Nephron progenitor cell (in vitro differentiated cells): ENCODE data around the gene MYH16.
A peak's percentile ranks its signal among the peaks of the same experiment; 100 is the strongest.

ENCODE experiments used
- DNase-seq: peaks from one replicate; pipeline ENCODE4 v3.0.0; 2021
- H3K27ac Mint-ChIP-seq: 2 replicates; pipeline ENCODE4 v1.8.0; 2021; ENCODE audit warnings: mild to moderate bottlenecking, moderate library complexity, mixed read lengths
- H3K27me3 Mint-ChIP-seq: 2 replicates; pipeline ENCODE4 v1.8.0; 2021; ENCODE audit warnings: mild to moderate bottlenecking, low read depth, mixed read lengths; ENCODE audit not compliant: poor library complexity
- H3K36me3 Mint-ChIP-seq: 2 replicates; pipeline ENCODE4 v1.8.0; 2021; ENCODE audit warnings: low read depth, mixed read lengths
- H3K4me1 Mint-ChIP-seq: 2 replicates; pipeline ENCODE4 v1.8.0; 2021; ENCODE audit warnings: mixed read lengths
- H3K4me3 Mint-ChIP-seq: 2 replicates; pipeline ENCODE4 v1.8.0; 2021; ENCODE audit warnings: mild to moderate bottlenecking, moderate library complexity, mixed read lengths
- H3K9me3 Mint-ChIP-seq: 2 replicates; pipeline ENCODE4 v1.8.0; 2021; ENCODE audit warnings: mild to moderate bottlenecking, moderate library complexity, mixed read lengths
- TF ChIP-seq, protein P1 (sequence below): fragments of 200-600 bp; sonication (generic); IDR thresholded peaks from 2 replicates; pipeline ENCODE4 v1.5.0; 2021; ENCODE audit warnings: antibody characterized with exemption

Gene MYH16

DNA sequence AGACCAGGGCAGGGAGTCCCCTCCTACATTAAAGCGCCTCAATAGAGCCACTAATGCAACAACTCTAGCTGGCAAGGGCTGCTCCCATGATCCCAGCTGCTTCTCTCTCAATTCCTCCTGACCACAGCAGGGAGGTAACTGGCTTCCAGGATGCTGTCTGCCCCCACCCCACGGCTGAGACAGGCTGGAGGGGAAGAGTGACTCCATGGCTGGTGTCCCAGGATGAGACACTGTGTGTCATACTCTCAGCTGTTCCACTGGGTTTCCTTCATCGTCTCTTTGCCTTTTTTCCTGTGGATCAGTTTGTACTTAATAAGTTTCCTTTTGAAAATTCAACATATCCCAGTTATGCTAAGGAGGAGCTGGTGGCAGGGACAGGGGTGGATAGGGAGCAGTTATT lies 27.7 kb upstream of the MYH16 start:
- TF ChIP-seq, protein P1, sequence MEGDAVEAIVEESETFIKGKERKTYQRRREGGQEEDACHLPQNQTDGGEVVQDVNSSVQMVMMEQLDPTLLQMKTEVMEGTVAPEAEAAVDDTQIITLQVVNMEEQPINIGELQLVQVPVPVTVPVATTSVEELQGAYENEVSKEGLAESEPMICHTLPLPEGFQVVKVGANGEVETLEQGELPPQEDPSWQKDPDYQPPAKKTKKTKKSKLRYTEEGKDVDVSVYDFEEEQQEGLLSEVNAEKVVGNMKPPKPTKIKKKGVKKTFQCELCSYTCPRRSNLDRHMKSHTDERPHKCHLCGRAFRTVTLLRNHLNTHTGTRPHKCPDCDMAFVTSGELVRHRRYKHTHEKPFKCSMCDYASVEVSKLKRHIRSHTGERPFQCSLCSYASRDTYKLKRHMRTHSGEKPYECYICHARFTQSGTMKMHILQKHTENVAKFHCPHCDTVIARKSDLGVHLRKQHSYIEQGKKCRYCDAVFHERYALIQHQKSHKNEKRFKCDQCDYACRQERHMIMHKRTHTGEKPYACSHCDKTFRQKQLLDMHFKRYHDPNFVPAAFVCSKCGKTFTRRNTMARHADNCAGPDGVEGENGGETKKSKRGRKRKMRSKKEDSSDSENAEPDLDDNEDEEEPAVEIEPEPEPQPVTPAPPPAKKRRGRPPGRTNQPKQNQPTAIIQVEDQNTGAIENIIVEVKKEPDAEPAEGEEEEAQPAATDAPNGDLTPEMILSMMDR = no peak
- Mint-ChIP-seq H3K9me3 (no peaks in the 10 kb centered on the region), H3K27ac (no peak overlapping the region), H3K36me3 (no peaks in the 10 kb centered on the region), H3K4me1 (no peaks in the 10 kb centered on the region), H3K4me3 (no peak overlapping the region), H3K27me3 (peaks cover 21% of the 10 kb centered on the region)
- no peak for DNase-seq

DNA sequence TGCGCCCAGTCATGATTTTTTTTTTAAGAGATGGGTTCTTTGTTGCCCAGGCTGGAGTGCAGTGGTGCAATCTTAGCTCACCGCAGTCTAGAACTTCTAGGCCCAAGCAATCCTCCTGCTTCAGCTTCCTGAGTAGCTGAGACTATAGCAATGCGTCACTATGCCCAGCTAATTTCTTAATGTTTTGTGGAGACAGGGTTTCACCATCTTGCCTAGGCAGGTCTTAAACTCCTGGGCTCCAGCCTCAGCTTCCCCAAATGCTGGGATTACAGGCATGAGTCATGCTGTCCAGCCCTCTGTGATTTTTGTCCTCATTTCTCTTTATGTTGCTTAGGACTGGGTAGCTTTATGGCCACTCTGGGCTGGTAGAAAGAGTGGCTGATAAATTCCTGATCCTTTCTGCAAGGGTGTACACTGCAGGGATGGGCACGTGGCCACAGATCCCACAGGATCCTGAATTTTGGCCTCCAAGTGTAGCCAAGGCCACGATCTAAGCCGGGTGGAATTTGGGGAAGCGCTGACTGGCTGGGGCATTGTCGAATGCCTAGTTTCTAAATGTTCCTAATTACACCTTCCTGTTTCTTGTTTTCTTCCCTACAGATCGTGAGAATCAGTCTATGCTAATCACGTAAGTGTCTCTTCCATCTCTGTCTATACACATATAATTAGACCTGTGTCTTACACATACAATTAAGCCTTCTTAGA lies 24.1 kb upstream of the MYH16 start:
- no peaks in the 10 kb centered on the region for H3K9me3 Mint-ChIP-seq
- no peak overlapping the region for H3K27ac Mint-ChIP-seq

DNA sequence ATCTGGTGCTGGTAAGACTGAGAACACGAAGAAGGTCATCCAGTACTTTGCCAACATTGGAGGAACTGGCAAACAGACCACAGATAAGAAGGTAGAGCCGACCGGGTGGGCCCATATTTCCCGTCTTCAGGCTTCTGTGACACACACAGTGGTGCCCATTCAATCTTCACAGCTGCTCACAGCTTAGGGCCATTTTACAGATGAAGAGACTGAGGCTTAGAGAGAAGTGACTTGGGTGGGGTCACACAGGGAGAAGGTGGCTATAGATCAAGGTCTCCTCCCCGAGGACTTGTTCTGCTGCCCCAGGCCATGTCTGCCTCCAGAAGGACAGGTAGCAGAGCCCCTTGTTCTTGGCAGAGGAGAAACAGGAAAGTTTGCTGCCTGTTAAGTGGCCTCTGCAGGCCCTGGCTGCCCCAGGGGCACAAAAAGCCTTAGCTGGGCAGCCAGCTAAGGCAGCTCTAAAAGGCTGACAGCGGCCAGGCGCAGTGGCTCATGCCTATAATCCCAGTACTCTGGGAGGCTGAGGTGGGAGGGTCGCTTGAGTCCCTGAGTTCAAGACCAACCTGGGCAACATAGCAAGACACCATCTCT lies 22.6 kb upstream of the MYH16 start:
- H3K9me3 Mint-ChIP-seq = no peaks in the 10 kb centered on the region
- no peaks in the 10 kb centered on the region for H3K36me3 Mint-ChIP-seq
- peaks cover 12% of the 10 kb centered on the region for H3K4me1 Mint-ChIP-seq

More for the DNA sequence above, 24.1 kb upstream of the MYH16 start:
- Mint-ChIP-seq H3K4me1 (peaks cover 12% of the 10 kb centered on the region), H3K36me3 (no peaks in the 10 kb centered on the region), H3K27me3 (peaks cover 11% of the 10 kb centered on the region), H3K4me3 (no peak overlapping the region)
- DNase-seq = no peak
- TF ChIP-seq, protein P1 = no peak

DNA sequence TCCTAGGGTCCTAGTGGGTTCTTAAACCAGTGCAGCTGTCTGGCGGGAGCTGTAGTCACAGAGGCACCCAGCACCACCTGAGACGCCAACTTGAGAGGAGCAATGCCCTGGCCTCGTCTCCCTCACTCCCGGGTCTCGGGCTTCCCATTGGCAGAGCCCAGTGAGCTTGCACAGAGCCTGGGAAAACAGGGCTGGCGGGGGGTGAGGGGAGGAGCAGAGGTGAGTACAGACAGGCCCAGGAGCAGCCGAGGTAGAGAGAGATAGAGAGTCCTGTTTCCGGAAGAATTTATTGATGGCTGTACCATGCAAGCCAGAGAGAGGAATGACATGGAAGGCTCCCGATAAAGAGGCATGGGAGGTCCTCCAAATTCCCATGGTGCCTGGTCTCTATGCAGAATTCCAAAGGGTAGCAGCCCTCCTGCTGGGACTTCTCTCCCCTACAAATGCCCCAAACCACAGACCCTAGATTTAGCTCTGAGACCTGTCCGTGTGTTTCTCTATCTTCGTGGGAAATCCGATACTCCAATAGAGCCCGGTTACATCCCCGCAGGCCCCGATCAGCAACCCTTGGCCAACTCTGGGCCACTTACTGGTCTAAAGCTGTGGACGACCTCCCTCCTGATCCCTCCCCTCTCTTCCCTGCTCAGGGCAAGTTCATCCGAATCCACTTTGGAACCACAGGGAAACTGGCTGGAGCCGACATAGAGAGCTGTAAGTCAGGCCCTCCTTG lies 20.3 kb upstream of the MYH16 start:
- Mint-ChIP-seq H3K27me3 (peaks cover 5% of the 10 kb centered on the region), H3K4me1 (peaks cover 12% of the 10 kb centered on the region), H3K36me3 (no peaks in the 10 kb centered on the region), H3K4me3 (no peak overlapping the region), H3K9me3 (no peaks in the 10 kb centered on the region), H3K27ac (peak overlapping the region; percentile 19)
- DNase-seq = peak; percentile 21
- TF ChIP-seq, protein P1 = no peak

More for the DNA sequence above, 22.6 kb upstream of the MYH16 start:
- Mint-ChIP-seq H3K4me3 (no peak overlapping the region), H3K27ac (no peak overlapping the region), H3K27me3 (peaks cover 15% of the 10 kb centered on the region)
- TF ChIP-seq, protein P1 = no peak
- no peak for DNase-seq

DNA sequence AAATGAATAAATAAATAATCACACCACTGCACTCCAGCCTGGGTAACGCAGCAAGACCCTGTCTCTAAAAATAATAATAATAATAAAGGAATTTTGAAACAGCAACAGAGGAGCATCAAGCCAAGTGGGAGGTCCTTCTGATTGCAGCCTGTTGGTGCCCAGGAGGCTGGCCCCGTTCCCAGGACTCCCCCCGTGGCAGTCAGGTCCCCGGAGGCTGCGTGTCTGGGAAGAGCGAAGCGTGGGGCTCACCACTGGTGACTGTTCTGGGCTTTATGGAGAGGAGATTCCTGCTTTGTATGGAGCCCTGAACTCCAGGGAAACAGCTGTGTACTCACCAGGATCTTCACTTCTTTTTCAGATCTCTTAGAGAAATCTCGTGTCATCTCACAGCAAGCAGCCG lies 19.3 kb upstream of the MYH16 start:
- TF ChIP-seq, protein P1 = no peak
- Mint-ChIP-seq H3K4me3 (no peak overlapping the region), H3K36me3 (no peaks in the 10 kb centered on the region), H3K4me1 (peaks cover 12% of the 10 kb centered on the region), H3K9me3 (no peaks in the 10 kb centered on the region), H3K27ac (no peak overlapping the region), H3K27me3 (peaks cover 12% of the 10 kb centered on the region)
- no peak for DNase-seq
